K562 (cell line): ENCODE results near the gene PLEKHN1. TPM values are rescaled to one million over a fixed set of nuclear protein-coding genes. Genes with fewer than 3 reads are reported as not detected.

ENCODE experiments used
- COPS2 ChIP-seq: fragments of 450-650 bp; conservative IDR thresholded peaks from 2 replicates; pipeline ENCODE4 v1.6.1; 2016; ENCODE audit warnings: mild to moderate bottlenecking, moderate library complexity
- MED1 ChIP-seq: sonication (generic); formaldehyde crosslinking; IDR thresholded peaks from 2 replicates; pipeline ENCODE4 v1.8.1; 2023; ENCODE audit warnings: missing genetic modification reagents, borderline replicate concordance
- PHF8 ChIP-seq: fragments of 200-600 bp; sonication (generic); IDR thresholded peaks from 2 replicates; pipeline ENCODE4 v1.6.1; 2012; ENCODE audit warnings: mixed run types, mild to moderate bottlenecking, inconsistent platforms, low read length, moderate library complexity, borderline replicate concordance
- RB1 ChIP-seq: fragments of 450-650 bp; IDR thresholded peaks from 2 replicates; pipeline ENCODE4 v1.6.1; 2017; ENCODE audit warnings: low read depth, mild to moderate bottlenecking
- ZNF134 ChIP-seq: fragments of 250-450 bp; sonication (Bioruptor Pico); conservative IDR thresholded peaks from 2 replicates; pipeline ENCODE4 v1.4.0; 2020
- polyA plus RNA-seq, 8 experiments: library from polyadenylated mRNA; depleted of rRNA in 4 of 8; stranded (reverse) in 5 of 8; unstranded in 3 of 8; fragments of >200 nt; fragmentation: Nextera tagmentation in 2 of 8; fragmentation: Illumina TruSeq in 1 of 8; extraction: Ambion mirVana in 2 of 8; extraction: Trizol in 1 of 8; gene quantifications; 2 replicates each; pipeline versions ENCODE4 v1.2.1 to v1.2.3, GENCODE V29; 2011 to 2014; ENCODE audit warnings: inconsistent platforms in 1 of 8, missing spikeins in 1 of 8
- total RNA-seq, 7 experiments: library from RNA; depleted of rRNA in 6 of 7; stranded (reverse); fragments of >200 nt in 6 of 7; fragmentation: Illumina TruSeq in 2 of 7; extraction: Trizol in 2 of 7; gene quantifications; 2 replicates each; pipeline versions ENCODE4 v1.2.1 to v1.2.3, GENCODE V29; 2011 to 2021; ENCODE audit warnings: low replicate concordance in 1 of 7
- TF ChIP-seq, protein P1 (sequence below), 2 experiments: IDR thresholded peaks in 1 of 2; conservative IDR thresholded peaks in 1 of 2; 2 replicates each; pipeline ENCODE4 v1.6.1; 2016; ENCODE audit warnings: low read depth in 2 of 2, mild to moderate bottlenecking in 1 of 2, missing compliant biosample characterization in 1 of 2, missing genetic modification characterization in 1 of 2, moderate library complexity in 1 of 2
- TF ChIP-seq, protein P2 (sequence below): fragments of 200-800 bp; sonication (Bioruptor generic); IDR thresholded peaks from 2 replicates; pipeline ENCODE4 v1.6.1; 2017; ENCODE audit warnings: missing genetic modification characterization, missing compliant biosample characterization
- TF ChIP-seq, protein P3 (sequence below), 2 experiments: fragments of 250-450 bp in 1 of 2; fragments of 450-650 bp in 1 of 2; sonication (Bioruptor Pico) in 1 of 2; IDR thresholded peaks; 2 replicates each; pipeline versions ENCODE4 v1.6.1 to v1.8.0; 2016 to 2021; ENCODE audit warnings: mild to moderate bottlenecking in 2 of 2, moderate library complexity in 2 of 2, missing compliant biosample characterization in 1 of 2, missing genetic modification characterization in 1 of 2
- TF ChIP-seq, protein P4 (sequence below), 2 experiments: IDR thresholded peaks; 2 replicates each; pipeline ENCODE4 v1.6.1; 2011; ENCODE audit warnings: borderline replicate concordance in 1 of 2, control low read depth in 1 of 2, low read depth in 1 of 2, low read length in 1 of 2, mild to moderate bottlenecking in 1 of 2, mixed read lengths in 1 of 2, moderate library complexity in 1 of 2; ENCODE audit not compliant: insufficient read depth in 1 of 2, insufficient read length in 1 of 2, poor library complexity in 1 of 2, severe bottlenecking in 1 of 2; ENCODE audit errors: extremely low read depth in 1 of 2

Gene PLEKHN1
- total and polyA plus RNA-seq, 9 of the 15 experiments (the other 6 are each of a cell fraction or from before 2014, with no cell fraction given) = 0.07 to 1.5 (median 0.13) TPM; not detected in 2

DNA sequence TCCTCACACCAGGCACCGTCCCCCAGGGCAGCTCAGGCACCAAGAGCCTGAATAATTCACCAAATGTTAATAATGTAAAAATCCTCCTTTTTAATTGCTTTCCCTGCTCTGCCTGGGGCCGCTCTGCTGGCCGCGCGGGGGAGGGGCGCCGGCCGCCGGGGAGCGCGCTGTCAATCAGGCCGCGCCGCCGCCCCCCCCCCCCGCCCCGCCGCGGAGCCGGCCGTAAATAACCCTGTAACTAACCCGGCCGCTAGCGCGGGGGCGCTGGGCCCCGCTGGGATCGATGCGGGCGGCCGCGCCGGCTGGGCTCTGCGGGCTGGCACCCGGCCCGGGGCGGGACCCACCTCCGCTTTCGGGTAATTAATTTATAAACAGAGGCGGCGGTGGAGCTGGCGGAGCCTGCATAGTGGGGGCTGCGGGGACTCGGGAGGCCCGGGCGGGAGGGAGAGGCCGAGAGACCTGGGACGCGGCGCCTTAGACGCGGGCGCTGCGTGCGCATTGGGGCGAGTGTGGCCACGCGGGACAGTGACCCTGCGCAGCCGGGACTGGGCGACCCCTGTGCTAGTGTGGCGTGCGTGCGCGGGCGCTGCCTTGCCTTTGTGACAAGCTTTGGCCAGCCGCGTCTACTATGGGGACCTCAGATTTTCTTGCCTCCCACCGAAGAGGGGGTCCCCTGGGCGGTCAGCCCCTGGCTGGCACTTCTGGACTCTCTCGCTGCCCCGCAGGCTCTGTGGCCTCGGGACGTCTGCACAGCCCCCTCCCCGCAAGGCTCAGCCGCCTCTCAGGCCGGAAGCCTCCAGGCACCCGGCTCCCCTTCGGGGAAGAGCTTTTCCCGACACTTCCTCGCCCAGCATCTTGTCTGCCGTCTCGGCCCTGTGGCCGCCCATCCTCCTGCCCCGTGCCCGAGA lies 25.9 kb upstream of the PLEKHN1 start (continued):
- TF ChIP-seq, protein P1, sequence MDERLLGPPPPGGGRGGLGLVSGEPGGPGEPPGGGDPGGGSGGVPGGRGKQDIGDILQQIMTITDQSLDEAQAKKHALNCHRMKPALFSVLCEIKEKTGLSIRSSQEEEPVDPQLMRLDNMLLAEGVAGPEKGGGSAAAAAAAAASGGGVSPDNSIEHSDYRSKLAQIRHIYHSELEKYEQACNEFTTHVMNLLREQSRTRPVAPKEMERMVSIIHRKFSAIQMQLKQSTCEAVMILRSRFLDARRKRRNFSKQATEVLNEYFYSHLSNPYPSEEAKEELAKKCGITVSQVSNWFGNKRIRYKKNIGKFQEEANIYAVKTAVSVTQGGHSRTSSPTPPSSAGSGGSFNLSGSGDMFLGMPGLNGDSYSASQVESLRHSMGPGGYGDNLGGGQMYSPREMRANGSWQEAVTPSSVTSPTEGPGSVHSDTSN (CRISPR knock-in tag; IDR thresholded peaks at IDR 0.05; ENCODE audit: low read depth) = peak; percentile 48; the same call in 1 of the 2 replicates
- TF ChIP-seq, protein P1 (tag; conservative IDR thresholded peaks at IDR 0.05; ENCODE audit: low read depth) = no peak
- peak; percentile 37; the same call in 1 of the 2 replicates for TF ChIP-seq PHF8
- TF ChIP-seq, protein P2, sequence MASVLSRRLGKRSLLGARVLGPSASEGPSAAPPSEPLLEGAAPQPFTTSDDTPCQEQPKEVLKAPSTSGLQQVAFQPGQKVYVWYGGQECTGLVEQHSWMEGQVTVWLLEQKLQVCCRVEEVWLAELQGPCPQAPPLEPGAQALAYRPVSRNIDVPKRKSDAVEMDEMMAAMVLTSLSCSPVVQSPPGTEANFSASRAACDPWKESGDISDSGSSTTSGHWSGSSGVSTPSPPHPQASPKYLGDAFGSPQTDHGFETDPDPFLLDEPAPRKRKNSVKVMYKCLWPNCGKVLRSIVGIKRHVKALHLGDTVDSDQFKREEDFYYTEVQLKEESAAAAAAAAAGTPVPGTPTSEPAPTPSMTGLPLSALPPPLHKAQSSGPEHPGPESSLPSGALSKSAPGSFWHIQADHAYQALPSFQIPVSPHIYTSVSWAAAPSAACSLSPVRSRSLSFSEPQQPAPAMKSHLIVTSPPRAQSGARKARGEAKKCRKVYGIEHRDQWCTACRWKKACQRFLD (CRISPR knock-in tag) = no peak
- TF ChIP-seq COPS2 = no peak
- peak; percentile 62 for TF ChIP-seq RB1
- TF ChIP-seq, protein P3, sequence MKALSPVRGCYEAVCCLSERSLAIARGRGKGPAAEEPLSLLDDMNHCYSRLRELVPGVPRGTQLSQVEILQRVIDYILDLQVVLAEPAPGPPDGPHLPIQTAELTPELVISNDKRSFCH (CRISPR knock-in tag; IDR thresholded peaks at IDR 0.05) = no peak
- TF ChIP-seq, protein P3 (tag; IDR thresholded peaks at IDR 0.05) = no peak
- TF ChIP-seq MED1 (CRISPR knock-in tag) = no peak
- TF ChIP-seq ZNF134 (CRISPR knock-in tag) = no peak
- TF ChIP-seq, protein P4, sequence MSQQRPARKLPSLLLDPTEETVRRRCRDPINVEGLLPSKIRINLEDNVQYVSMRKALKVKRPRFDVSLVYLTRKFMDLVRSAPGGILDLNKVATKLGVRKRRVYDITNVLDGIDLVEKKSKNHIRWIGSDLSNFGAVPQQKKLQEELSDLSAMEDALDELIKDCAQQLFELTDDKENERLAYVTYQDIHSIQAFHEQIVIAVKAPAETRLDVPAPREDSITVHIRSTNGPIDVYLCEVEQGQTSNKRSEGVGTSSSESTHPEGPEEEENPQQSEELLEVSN (IDR thresholded peaks at IDR 0.05; ENCODE audit: borderline replicate concordance in 1 of 2, extremely low read depth in 1 of 2, insufficient read depth in 1 of 2, insufficient read length in 1 of 2, low read depth in 1 of 2, low read length in 1 of 2, poor library complexity in 1 of 2, severe bottlenecking in 1 of 2) = peak; percentile 17 to 23
- TF ChIP-seq, all 486 proteins: peak for 47
